ENCODE data around the gene INPP5B.
A peak's percentile ranks its signal among the peaks of the same experiment; 100 is the strongest.
"Not testable (repeated sequence)": the region's sequence is repeated elsewhere in the genome, so short reads cannot be mapped to it uniquely, and the experiment has no call there.

Gene INPP5B

DNA sequence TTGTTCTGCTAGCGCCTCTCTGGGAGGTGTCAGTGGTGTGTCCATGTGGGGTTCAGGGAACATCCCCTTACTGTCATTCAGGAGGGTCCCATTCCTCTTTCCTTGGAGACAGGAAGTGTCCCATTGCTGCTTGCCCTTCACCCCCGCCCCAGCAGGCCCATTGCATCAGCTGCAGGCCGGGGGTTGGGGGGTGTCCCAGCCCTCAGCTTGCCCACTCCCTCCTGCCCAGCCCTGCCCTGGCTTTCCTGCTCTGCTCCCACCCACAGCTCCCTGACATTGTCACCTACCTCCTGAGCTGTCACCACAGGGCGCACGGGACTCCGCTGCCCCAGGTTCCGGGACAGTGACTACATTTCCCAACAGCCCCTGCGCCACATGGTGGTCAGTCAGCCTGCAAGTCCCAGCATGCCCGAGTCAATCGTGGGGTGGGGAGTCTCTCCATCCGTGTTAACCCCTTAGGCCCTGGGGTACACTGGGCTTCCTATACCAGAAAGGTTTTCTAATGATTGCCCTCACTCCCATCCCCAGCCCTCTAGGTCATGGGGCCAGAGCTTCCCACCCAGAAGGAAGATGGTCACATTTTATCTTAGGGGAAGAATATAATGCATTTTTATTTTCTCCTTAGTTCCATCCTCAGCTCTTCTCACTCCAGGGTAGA is at the start of gene INPP5B:
INPP5B (minus strand) TSS at position 351 of the 658 bp plus-strand sequence. CDS start 745 bp downstream, outside the sequence.
- DNase-seq: peak; percentile 48 to 95 (median 87)

DNA sequence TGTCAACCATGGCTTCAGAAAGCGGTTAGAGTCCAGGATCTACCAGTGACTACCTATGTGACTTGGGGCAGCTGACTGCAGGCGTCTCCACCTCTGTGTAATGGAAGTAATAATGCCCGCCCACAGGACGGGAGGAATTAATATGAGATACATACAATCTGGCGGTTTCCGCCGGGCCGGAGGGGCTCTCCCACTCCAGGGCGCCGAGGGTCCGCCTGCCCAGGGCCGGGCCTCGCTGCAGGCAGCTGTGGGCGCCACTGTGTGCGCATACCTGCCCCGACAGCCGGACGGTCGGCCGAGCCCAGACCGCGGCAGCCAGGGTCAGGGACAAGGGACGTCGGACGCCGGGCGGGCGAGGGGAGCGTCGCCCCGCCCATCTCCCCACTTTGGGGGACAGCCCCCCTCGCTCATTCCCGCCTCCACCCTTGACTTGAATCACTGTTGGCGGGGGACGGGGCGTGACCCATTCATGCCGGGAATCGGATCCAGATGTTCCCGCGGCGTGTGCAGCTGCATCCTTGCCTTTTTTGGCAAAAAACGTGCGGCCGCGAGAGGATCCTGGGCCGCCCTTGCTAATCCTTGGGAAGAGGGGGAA is 49.0 kb upstream of the INPP5B start:
- peak in 4 of 51 donors; percentile 38 to 48 (median 42) for DNase-seq

GRCh38 chr1:37994886-37995566 is 48.2 kb upstream of the INPP5B start:
- no peak for DNase-seq

DNA sequence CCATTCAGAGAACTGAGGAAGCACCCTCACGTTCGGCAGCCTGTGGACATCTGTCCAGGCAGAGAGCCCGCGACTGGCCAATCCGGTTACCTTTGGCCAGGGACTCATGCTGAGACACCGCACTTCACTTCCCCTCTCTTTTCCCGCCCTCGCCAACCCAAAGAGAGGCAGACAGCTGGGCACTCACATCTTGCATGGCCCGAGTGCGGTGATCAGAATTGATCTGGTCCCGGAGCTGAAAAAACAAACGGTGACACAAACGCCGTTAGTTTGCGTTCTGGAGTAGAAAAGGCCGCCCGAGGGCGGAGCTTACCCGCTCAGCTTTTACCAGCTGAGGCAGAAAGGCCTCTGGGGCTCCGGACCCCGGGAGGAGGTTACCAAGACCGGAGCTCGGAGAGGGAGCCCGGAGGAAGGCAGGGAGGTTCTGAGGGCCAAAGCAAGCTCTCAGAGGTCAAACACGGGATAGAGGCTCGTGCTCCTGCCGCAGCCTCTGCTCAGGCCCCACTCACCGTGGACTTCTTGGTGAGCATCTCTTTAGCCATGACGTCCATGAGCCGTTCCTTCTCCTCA is 42.6 kb upstream of the INPP5B start:
- peak in 2 of 51 donors; percentile 26 to 56 for DNase-seq

- no peak for DNase-seq
Measured at GRCh38 chr1:37987679-37988078, 40.8 kb upstream of the INPP5B start.

GRCh38 chr1:37983546-37983945 is 36.7 kb upstream of the INPP5B start:
- no peak for DNase-seq

DNA sequence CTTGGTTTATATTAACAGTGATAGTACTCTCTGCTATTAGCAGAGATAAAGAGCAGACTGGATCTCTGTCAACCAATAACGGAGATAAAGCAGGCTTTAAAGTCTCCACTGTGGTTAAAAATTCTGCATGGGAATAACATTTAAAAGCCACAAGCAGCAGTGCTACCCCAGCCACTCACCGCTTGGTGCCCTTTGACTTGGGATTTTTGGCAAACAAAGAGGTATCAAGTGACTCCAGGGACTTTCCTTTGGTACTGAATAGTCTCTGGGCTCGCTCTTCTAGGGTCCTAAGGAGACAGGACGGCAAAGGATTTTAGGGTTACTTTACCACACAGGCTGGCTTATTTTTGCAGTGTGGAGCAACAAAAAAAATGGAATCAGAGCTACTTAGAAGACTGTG is 31.7 kb upstream of the INPP5B start:
- DNase-seq: no peak

GRCh38 chr1:37975083-37975482 is 28.2 kb upstream of the INPP5B start:
- peak in 2 of 51 donors; percentile 3 to 15 for DNase-seq

- DNase-seq: no peak
Measured at GRCh38 chr1:37974567-37974966, 27.7 kb upstream of the INPP5B start.

DNA sequence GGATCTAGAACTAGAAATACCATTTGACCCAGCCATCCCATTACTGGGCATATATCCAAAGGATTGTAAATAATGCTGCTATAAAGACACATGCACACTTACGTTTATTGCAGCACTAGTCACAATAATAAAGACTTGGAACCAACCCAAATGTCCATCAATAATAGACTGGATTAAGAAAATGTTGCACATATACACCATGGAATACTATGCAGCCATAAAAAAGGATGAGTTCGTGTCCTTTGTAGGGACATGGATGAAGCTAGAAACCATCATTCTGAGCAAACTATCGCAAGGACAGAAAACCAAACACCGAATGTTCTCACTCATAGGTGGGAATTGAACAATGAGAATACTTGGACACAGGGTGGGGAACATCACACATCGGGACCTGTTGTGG is 26.8 kb upstream of the INPP5B start:
- not testable (repeated sequence) for DNase-seq

GRCh38 chr1:37965301-37965700 is 18.4 kb upstream of the INPP5B start:
- no peak for DNase-seq

- not testable (repeated sequence) for DNase-seq
Measured at GRCh38 chr1:37964106-37964505, 17.3 kb upstream of the INPP5B start.

DNA sequence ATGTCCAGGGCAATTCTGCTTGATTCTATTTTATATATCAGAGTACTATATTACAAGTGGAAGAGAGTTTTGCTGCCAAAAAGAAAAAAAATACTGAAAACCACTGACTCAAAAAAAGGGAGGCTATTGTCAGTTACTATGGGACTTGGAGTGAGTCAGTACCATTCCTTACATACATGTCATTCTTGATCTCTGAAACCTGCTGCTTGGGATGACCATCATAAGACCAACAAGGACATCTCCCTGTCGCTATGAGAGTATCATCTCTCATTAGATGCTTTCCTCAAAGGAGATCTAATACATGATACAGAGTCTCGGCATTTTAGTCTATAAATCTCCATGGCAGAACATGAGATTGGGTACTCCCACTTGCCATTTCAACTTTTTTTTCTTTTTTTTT is 11.8 kb upstream of the INPP5B start:
- no peak for DNase-seq

DNA sequence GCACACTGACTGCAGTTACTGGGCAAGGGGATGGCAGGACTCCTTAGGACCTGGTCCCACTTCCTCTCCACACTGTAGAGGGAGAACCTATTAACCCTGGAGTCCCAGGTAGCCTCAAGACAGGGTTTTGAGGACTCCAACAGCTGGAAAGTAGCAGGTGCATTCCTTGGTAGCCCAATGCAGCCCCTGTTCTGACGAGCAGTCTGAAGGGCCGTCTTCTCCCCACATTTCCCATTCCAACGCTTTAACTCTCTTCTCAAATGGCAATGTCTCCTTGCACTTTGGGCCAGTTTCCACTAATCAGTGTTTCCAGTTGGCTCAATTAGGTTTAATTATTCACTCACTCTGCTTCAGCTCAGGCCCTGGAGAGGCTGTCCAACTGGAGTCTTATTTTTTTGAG is 8.8 kb upstream of the INPP5B start:
- no peak for DNase-seq

DNA sequence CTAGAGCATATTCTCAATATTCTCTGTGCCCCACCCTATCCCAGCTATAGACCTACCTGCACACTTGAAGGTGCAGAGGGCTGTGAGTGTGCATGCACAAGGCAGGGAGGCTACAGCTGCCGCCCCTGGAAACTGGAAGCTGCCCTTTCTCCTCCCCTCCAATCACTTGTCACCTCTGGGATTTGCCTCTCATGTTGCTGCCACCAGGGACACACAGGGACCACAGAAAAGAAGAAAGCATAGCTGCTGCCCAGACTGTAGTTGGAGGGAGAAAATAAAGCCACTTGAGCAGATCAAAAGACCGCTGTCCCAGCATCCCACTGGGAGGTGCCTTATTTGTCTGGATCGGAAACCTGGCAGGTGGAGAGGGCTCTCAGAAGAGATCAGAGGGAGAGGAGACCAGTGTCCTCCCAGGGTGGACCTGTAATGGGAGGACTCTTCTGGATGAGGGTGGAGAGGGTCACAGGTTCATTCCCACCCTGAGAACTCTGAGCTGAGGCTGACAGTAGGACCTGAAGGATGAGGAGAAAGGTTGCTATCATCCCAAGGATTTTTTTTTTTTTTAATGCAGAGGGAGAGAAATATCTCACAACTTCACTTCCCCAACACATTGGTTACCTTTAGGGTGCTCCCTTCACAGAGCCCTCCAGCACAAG is 7.6 kb upstream of the INPP5B start:
- DNase-seq: no peak

DNA sequence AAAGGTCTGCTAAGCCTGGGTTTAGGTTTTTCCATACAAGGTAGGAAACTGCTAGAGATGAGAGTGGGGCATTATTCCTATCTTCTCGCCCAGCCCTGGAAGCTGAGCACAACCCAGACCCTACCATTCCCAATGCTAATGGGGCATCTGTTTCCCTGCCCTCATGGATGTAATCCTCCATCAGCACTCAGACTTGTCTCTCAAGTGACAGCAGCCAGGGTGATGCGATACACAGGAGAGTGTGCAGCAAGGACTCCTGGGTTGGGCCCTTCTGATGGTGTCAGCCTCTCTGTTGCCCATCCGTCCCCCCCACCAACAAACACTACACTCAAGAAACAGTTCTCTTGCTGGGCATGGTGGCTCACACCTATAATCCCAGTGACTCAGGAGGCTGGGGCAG is 5.9 kb upstream of the INPP5B start:
- no peak for DNase-seq

GRCh38 chr1:37951783-37952624 is 5.2 kb upstream of the INPP5B start:
- no peak for DNase-seq

- no peak for DNase-seq
Measured at GRCh38 chr1:37951041-37951782, 4.4 kb upstream of the INPP5B start.

GRCh38 chr1:37949524-37950152 is 2.8 kb upstream of the INPP5B start:
- DNase-seq: no peak

- DNase-seq: no peak
Measured at GRCh38 chr1:37948841-37949240, 2.0 kb upstream of the INPP5B start.
